Skin epidermis (tissue), 12 donors: ENCODE results near the gene RNF223.
"Not testable (repeated sequence)": the region's sequence is repeated elsewhere in the genome, so short reads cannot be mapped to it uniquely, and the experiment has no call there.

Source experiments
- H3K27ac ChIP-seq, 21 experiments: fragments of 200-600 bp; sonication (generic) in 11 of 21; one replicate each; pipeline ENCODE4 v1.5.0; 2020; ENCODE audit warnings: mild to moderate bottlenecking in 3 of 21, inconsistent platforms in 2 of 21, moderate library complexity in 2 of 21
- H3K4me3 ChIP-seq, 7 experiments: fragments of 200-600 bp; sonication (generic) in 2 of 7; one replicate each; pipeline ENCODE4 v1.5.0; 2020; ENCODE audit warnings: inconsistent platforms in 2 of 7, mild to moderate bottlenecking in 2 of 7, moderate library complexity in 1 of 7

RNF223 gene

DNA sequence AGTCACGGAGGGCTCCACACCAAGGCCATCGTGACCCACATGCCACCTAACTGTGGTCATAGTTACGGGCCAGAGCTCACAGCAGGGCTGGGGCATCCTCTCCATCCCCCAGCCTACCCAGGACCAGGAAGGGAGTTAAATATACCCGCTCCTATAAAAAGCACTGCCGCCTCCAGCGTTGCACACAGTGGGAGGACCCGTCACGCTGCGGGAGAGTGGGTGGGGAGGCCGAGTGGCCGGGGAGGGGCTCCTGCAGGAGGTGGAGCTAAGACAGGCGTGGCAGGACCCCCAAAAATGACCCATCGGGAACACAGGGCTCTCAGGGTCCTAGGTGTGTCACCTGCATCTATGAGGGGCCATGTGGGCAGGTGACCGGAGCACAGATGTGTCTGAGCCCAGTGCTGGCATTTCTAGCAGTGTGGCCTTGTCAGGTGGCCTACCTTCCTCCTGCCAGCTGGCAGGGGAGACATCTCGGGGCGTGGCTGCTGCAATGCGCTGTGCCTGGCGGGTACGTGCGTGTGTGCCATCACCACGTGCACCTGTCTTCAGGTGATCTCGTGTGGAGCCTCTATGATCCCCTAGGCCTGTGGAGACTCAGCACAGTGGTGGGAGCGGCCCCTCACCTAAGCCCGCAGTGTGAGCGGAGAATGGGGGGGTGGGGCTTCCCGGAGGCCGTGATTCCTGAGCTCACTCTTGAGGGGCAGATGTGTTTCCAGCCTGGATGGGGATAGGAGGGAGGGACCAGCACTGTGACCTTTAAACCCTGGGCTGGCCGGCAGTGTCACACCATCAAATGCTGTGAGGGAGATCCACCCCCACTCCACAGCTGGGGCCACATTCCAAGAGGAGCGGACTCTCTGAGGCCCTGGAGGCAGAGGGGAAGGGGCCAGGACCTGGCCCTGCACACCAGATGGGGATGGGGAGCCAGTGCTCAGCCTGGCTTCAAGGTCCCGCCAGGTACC lies 36.5 kb downstream of the RNF223 start:
- no peak overlapping the region for H3K27ac ChIP-seq
- no peak overlapping the region for H3K4me3 ChIP-seq

DNA sequence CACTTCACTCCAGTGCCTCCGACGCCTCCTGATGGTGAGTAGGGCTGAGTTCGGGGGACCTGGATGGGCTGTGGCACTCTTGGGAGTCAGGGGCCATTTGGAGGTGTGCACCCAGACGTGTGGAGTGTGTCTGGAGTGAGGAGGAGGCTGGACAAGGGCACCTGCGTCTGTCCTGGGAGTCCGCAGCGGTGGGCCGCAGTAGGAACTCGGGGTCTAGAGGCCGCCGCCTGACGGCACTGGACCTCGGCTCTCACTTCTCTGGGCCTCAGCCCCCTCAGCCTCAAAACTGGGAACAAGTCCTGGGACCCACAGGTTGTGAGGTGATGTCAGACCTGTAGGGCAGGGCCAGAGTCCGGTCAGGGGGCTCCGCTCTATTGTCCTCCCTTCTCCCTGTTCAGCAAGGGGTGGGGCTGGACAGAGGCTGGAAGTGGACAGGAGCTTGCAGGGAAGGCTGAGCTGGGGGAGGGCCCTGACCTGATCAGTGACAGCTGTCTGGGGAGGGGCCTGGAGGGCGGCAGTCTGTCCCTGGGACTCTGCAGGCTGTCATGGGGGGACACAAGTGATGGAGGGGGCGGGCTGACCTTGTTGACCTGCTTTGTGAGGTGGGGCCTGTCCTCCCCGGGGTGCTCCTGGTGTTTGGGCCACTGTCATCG lies 38.7 kb downstream of the RNF223 start:
- H3K4me3 ChIP-seq, result no peak overlapping the region
- H3K27ac ChIP-seq, result no peak overlapping the region

DNA sequence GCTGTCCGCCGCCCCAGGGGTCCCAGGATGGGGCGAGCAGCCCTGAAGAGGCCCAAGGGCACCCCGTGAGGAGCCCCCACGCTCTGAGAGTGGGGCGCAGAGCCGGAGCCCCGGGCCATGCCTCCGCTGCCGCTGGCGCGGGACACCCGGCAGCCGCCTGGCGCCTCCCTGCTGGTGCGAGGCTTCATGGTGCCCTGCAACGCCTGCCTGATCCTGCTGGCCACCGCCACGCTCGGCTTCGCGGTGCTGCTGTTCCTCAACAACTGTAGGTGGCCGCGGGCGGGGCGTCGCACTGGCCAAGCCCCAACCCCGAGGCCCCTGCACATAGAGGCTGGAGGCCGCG lies 39.7 kb downstream of the RNF223 start:
- H3K4me3 ChIP-seq, result peak overlapping the region in 3 of 7 experiments; percentile 33 to 40 (median 36)
- no peak overlapping the region for H3K27ac ChIP-seq

DNA sequence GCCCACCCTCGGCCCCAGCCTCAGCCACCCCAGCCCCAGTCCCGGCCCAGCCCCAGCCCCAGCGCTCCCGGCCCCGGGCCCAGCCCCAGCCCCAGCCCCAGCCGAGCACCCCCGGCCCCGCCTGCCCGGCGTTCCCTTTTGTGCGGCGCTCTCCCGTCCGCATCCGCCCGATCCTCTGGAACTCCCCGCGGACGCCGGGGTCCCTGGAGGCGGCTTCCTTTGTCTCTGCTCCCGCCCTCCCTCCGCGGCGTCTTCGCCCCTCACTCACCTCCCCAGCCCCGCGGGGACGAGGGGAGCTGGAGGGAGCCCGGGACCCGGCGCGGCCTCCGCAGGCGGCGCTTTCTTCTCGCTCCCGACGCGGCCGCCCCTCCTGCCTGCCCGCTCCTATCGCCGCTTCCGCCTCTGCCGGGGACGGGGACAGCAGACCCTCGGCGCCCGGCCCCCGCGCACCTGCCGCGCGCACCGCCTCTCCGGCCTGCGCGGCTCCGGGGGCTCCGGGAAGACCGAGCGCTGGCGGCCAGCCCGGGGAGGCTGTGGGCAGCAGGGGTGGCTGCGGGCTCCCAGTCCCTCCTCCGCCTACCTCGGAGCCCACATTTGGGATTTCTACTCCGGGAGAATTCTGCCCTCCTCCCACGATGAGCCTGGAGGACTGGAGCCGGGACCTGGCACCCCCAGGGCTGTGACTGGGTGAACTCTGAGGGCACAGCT lies 40.2 kb downstream of the RNF223 start:
- peak overlapping the region in 1 of 21 experiments; percentile 19 for H3K27ac ChIP-seq
- H3K4me3 ChIP-seq, result peak overlapping the region in 6 of 7 experiments; percentile 6 to 40 (median 32)

DNA sequence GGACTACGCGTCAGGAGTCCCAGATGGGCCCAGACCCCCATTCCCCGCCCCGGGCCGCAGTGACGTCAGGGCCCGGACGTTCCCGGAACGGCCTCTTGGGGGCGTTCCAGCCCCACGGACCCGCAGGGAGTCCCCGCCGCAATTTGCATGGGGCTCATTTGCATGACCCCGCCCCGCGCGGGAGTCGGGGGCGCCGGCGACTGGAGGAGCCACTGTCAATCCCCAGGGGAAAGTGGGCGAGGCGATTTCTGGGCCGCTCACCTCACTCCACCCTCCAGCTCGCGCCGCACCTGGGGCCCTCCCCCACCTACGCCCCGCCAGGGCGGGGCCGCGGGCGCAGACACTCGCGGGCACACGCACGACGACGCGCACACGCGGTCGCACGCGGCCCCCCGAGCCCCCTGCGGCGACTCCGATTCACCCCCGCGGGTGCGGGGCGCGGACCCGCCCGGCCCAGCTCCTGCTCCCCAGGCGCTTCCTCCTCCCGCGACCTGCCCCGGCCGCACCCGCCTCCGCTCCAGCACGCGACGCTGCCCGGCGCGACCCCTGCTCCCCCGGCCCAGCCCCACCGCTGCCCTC lies 41.0 kb downstream of the RNF223 start:
- Histone ChIP-seq H3K4me3 (peak overlapping the region; percentile 6 to 40 (median 32)), H3K27ac (peak overlapping the region in 2 of 21 experiments; percentile 12 to 16)

DNA sequence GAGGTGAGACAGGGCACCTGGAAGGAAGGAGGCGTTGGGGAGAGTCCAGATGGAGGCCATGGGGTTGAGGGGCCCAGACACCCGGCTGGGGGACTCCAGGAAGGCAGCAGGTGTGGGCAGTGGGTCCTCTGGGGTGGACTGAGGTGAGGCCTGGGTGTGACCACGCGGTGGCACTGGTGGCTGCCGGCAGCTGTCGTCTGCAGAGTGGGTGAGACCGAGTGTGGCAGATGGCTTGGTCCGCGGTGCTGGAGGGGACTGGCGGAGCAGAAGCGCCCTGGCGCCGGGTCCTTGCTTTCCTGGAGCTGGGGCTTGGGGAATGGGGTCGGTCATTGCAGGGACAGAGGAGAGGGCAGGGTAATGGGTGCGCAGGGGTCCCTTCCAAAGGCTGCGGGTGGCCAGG lies 41.7 kb downstream of the RNF223 start:
- peak overlapping the region in 1 of 21 experiments; percentile 12 for H3K27ac ChIP-seq

DNA sequence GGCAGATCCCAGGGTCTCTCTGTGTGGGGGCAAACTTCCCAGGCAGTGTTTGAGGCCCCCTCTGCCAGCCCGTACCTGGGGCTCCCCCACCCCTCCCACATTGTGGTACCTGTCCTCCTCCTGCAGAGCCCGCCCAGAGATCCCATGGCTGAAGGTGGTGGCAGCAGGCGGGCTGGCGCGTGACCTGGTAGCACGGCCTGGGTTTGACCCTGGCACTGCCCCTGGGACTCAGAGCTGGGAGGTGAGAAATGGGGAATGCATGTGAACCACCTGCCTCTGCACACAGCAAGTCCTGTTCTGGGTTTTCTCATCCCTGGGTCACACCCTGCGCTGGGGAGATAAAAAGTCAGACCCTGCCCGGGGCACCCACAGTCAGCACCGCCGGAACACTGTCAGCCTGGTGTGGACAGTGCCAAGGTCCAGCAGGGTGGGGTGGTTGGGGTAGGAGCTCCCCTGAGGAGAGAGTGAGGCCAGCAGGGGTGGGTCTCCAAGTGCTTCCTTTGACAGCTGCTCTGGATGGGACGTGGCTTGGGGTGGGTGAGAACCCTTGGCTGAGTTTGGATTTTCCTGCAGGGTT lies 42.4 kb downstream of the RNF223 start:
- H3K4me3 ChIP-seq, result no peak overlapping the region
- H3K27ac ChIP-seq, result no peak overlapping the region

More for the DNA sequence above, 41.7 kb downstream of the RNF223 start:
- H3K4me3 ChIP-seq, result peak overlapping the region in 4 of 7 experiments; percentile 6 to 40 (median 27)

DNA sequence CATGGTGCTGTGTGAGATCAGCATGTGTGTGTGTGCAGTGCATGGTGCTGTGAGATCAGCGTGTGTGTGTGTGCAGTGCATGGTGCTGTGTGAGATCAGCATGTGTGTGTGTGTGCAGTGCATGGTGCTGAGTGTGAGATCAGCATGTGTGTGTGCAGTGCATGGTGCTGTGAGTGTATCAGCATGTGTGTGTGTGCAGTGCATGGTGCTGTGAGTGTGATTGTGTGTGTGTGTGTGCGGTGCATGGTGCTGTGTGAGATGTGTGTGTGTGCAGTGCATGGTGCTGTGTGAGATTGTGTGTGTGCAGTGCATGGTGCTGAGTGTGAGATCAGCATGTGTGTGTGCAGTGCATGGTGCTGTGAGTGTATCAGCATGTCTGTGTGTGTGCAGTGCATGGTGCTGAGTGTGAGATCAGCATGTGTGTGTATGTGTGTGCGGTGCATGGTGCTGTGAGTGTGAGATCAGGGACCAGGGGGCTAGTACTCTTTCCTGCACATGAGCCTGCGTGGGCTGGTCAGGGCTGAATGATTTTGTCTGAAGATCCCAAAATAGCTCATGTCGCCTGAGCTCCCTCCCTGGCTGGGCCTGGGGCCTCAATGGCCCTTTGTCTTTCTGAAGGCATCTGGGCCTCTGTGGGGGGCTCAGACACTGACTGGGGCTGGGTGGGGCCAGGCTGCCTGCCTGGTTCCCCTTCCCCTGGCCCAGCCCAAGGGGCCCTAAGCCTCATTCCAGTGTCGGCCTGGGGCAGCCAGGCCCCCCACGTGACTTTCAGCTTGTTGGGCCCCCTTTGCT lies 43.0 kb downstream of the RNF223 start:
- not testable (repeated sequence) for H3K27ac ChIP-seq

DNA sequence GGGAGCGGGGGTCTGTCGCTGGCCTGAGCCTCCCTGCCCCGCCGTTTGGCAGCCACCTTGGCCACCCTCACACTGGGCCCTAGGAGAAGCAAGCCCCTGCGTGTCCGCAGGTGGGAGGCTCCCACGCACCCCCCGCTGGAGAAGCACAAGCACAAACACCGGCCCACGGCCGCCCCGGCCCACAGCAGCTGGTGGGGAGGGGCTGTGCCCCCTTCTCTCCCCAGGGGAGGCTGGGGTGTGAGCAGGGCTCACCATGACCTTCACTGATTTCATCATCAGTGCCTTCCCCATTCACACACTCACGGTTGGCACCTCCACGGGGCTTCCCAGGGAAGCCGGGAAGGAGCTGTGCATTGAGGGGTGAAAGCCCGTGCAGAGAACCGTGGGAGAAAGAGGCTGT lies 46.3 kb downstream of the RNF223 start:
- H3K4me3 ChIP-seq, result no peak overlapping the region
- H3K27ac ChIP-seq, result no peak overlapping the region

More for the DNA sequence above, 43.0 kb downstream of the RNF223 start:
- not testable (repeated sequence) for H3K4me3 ChIP-seq

DNA sequence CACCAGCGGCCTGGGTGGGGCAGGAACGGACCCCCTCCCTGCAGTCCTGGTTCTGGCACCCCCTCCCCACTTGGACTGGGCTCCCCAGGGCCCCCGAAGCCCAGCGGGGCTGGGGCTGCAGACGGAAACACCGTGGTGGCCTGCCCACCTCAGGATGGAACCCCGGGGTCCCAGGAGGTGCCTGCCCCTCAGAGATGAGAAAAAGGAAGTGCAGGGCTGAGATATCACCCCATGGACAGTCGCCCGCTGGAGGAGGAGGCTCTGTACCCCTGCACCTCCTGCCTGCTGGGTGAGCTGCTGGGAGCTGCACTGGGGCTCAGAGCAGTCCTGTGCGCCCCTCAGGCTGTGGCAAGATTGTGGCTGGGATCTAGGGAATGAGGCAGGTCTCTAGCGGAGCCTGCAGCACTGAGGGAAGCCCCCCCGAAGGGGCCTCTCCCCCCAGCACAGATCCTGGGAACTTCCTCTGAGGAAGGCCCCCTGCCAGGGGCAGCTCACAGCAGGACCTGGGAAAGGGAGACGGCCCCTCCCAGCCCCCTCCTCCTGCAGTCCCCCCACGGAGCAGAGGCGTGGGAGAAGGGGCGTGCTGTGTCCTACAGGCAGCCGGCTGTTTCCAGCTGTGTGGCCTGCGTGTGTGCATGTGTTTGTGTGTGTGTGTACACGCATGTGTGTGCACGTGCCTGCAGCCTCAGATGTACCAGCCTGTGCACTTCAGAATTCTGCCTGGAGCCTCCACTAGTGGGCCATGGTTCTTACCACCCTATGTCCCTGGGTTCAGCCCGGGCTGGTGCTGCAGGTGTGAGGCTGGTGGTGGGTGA lies 47.3 kb downstream of the RNF223 start:
- no peak overlapping the region for H3K4me3 ChIP-seq
- no peak overlapping the region for H3K27ac ChIP-seq

DNA sequence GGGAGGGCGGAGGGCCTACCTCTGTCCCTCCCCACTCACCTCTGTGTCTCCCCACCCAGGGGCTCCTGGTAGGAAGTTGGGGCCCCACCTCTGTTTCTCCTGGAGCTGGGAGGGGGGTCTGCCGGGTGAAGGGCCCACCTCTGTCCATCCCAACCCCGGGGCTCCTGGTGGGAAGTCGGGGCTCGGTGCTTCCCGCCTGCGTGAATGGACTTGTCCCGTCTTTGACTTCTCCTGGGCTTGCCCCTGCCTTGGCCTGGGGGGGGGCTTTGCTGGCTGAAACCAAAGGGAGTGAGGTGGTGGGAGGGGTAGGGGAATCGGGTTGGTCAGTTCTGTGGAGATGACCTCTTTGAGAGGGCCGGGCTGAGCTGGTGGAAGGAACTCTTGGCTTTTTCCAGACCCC lies 48.4 kb downstream of the RNF223 start:
- H3K4me3 ChIP-seq, result peak overlapping the region in 1 of 7 experiments; percentile 28
- peak overlapping the region in 7 of 21 experiments; percentile 34 to 83 (median 59) for H3K27ac ChIP-seq

DNA sequence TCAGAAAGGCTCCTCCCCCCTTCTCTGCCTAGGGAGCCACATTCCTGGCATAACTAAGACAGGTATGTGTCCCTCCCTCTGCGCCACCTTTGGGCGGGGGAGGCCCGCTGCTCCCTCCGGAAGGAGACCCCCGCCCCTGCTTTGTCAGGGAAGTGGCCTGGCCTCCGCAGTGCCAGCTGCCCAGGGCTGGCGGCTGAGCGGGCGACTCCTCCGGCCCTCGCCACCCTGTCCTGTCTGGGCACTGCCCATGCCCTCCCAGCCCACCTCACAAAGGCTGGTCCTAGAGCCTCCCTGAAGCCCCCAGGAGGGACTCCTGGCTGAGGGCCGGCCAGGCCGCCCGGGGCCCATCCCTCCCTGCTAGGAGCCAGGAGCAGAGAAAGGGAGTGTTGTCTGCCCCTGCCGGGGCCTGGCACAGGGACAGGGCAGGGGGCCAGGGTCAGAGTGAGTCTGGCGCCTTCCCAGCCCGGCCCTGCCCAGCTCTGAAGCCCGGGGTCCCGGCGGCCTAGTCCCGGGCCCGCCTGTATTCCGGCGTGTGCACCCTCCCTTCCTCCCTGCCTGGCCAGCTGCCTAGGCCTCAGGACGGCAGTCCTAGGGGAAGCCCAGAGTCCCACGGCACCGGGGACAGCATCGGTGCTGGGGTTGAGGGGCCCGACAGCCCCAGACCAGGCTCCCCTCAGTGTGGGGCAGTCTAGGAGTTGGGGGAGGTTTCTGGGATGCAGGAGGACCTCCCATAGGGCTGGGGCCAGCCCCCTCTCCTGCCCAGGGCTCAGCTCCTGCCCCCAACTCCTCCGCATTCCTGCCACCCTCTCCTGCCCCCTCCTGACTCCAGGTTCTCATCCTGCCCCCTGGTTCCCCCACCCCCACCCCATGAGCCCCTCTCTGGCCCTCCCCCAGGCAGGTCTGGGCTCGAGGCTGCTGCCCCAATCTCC lies 49.1 kb downstream of the RNF223 start:
- peak overlapping the region in 12 of 21 experiments; percentile 10 to 83 (median 62) for H3K27ac ChIP-seq
- peak overlapping the region in 2 of 7 experiments; percentile 8 to 28 for H3K4me3 ChIP-seq

DNA sequence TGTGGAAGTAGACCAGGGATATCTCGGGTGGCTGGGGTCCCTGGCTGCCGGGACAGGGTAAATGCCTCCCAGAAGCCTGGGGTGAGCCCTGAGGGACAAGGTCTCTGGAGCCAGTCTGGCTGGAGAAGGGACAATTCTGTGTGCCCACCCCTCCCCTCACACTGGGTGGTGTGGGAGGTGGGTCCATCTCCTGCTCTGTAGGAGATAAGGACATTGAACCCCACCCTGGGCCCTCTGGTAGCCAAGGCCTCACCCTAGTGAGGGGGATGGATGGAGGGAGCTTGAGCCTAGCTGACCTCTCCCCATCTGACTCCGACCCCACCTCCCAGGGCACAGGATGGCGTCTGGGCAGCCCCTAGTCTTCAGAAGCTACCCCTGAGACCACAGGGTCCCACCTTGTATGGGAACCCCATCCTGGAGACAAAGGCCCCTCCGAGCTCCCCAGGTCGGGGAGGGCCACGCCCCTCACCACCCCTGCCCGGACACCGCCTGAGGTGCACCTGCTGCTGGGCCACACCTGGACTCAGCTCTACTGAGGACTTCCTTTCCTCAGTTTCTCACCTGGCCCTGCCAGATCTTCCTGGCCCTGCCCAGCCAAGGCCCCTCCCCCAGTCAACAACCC lies 49.8 kb downstream of the RNF223 start:
- Histone ChIP-seq H3K27ac (peak overlapping the region in 2 of 21 experiments; percentile 59 to 69), H3K4me3 (no peak overlapping the region)

DNA sequence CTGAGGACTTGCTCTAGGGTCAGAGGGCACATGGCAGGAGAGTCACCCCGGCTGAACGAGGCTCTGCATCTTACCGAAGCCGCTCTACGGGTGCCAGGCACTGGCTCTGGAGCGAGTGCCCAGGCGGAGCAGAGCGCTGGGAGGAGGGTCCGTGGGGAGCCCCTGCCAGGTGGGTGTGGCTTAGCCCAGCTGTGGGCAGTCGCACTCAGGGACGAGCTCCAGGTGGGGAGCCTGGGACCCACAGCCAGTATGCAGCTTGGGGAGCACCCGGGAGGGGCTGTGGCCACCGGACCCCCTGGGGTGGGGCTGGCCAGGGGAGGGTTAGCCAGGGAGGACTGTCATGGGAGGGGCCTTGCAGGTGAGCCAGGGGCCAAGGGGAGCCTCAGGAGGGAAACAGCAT lies 50.4 kb downstream of the RNF223 start:
- Histone ChIP-seq H3K27ac (no peak overlapping the region), H3K4me3 (no peak overlapping the region)

DNA sequence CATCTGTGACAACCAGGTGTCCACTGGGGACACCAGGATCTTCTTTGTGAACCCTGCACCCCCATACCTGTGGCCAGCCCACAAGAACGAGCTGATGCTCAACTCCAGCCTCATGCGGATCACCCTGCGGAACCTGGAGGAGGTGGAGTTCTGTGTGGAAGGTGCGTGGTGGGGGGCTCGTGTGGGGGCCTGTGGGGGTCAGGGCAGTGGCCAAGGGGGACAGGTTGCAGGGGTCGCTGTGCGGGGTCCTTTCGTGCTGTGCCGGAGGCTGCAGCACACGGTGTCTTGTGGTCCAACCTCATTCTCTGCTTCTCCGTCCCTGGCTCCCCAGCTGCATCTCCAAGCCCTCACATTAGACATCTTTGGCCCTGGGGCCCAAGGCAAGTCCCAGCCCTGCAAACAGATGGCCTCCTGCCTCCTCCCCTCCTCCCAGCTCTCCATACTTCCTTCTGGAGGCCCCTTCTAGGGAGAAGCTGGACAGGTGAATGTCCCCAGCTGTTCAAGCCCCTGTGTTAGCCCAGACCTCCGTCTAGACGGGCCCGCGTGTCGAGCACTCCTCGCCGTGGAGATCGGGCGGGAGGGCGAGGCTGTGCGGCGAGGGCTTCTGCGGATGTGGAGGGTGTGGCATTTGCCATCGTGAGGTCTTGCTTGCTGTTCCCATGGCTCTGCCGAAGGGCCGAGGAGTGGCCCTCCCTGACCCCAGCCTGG lies 51.6 kb downstream of the RNF223 start:
- no peak overlapping the region for H3K4me3 ChIP-seq
- H3K27ac ChIP-seq, result no peak overlapping the region

DNA sequence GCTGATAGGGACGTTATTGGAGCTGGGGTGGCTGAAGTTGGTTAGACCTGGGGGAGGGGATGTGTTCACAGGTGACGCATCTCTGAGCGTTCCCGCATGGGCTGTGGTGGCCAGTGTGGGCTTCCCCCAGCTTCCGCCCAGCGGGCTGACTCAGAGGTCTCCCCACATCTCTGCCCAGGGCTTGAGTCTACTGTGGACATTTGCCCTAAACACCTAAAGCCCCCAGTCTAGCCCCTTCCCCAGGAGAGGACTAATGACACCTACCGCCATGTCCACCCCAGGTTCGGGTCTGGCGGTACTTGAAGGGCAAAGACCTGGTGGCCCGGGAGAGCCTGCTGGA lies 52.2 kb downstream of the RNF223 start:
- Histone ChIP-seq H3K4me3 (peak overlapping the region in 2 of 7 experiments; percentile 72 to 79), H3K27ac (peak overlapping the region in 3 of 21 experiments; percentile 7 to 87 (median 84))
